HG03108 (cell line): ENCODE results near the gene KCNJ2.

Source experiments
- ATAC-seq: cut with Tn5 transposase; IDR thresholded peaks from one replicate; pipeline ENCODE4 v1.9.1; 2021; ENCODE audit warnings: moderate library complexity; ENCODE audit not compliant: unreplicated experiment

Gene KCNJ2

GRCh38 chr17:70202840-70203239 lies 33.5 kb downstream of the KCNJ2 start:
- ATAC-seq = no peak

- no peak for ATAC-seq
Observed at GRCh38 chr17:70204431-70204830, 35.1 kb downstream of the KCNJ2 start.

GRCh38 chr17:70205401-70205800 lies 36.1 kb downstream of the KCNJ2 start:
- ATAC-seq = no peak

- ATAC-seq = no peak
Observed at GRCh38 chr17:70206361-70207010, 37.2 kb downstream of the KCNJ2 start.

- ATAC-seq = no peak
Observed at GRCh38 chr17:70207184-70207583, 37.9 kb downstream of the KCNJ2 start.

GRCh38 chr17:70208080-70208794 lies 38.9 kb downstream of the KCNJ2 start:
- ATAC-seq = no peak

- no peak for ATAC-seq
Observed at GRCh38 chr17:70208825-70209555, 39.7 kb downstream of the KCNJ2 start.

GRCh38 chr17:70215656-70216055 lies 46.3 kb downstream of the KCNJ2 start:
- no peak for ATAC-seq

GRCh38 chr17:70217571-70217970 lies 48.2 kb downstream of the KCNJ2 start:
- ATAC-seq = no peak

GRCh38 chr17:70225276-70225675 lies 55.9 kb downstream of the KCNJ2 start:
- no peak for ATAC-seq
